ENCODE data around the gene SUCLG2.

The SUCLG2 gene

GRCh38 chr3:67437090-67437489 lies 217.3 kb downstream of the SUCLG2 start:
- no peak for DNase-seq

- no peak for DNase-seq
Observed at GRCh38 chr3:67433109-67433508, 221.3 kb downstream of the SUCLG2 start.

- no peak for DNase-seq
Observed at GRCh38 chr3:67431887-67432286, 222.5 kb downstream of the SUCLG2 start.

- no peak for DNase-seq
Observed at GRCh38 chr3:67423722-67424121, 230.7 kb downstream of the SUCLG2 start.

GRCh38 chr3:67421912-67422311 lies 232.5 kb downstream of the SUCLG2 start:
- DNase-seq = no peak

- DNase-seq = no peak
Observed at GRCh38 chr3:67419779-67420178, 234.6 kb downstream of the SUCLG2 start.

GRCh38 chr3:67419218-67419529 lies 235.2 kb downstream of the SUCLG2 start:
- no peak for DNase-seq

- DNase-seq = no peak
Observed at GRCh38 chr3:67418426-67419217, 235.8 kb downstream of the SUCLG2 start.

- DNase-seq = no peak
Observed at GRCh38 chr3:67416703-67417102, 237.7 kb downstream of the SUCLG2 start.

GRCh38 chr3:67415511-67415910 lies 238.9 kb downstream of the SUCLG2 start:
- no peak for DNase-seq

GRCh38 chr3:67414740-67415139 lies 239.7 kb downstream of the SUCLG2 start:
- DNase-seq = no peak

- no peak for DNase-seq
Observed at GRCh38 chr3:67405193-67405592, 249.2 kb downstream of the SUCLG2 start.

- DNase-seq = no peak
Observed at GRCh38 chr3:67402873-67403272, 251.5 kb downstream of the SUCLG2 start.

GRCh38 chr3:67401921-67402320 lies 252.5 kb downstream of the SUCLG2 start:
- no peak for DNase-seq

GRCh38 chr3:67400476-67400875 lies 253.9 kb downstream of the SUCLG2 start:
- no peak for DNase-seq

- DNase-seq = no peak
Observed at GRCh38 chr3:67389176-67389575, 265.2 kb downstream of the SUCLG2 start.

- no peak for DNase-seq
Observed at GRCh38 chr3:67388738-67389137, 265.7 kb downstream of the SUCLG2 start.

- no peak for DNase-seq
Observed at GRCh38 chr3:67386451-67386850, 268.0 kb downstream of the SUCLG2 start.

GRCh38 chr3:67384760-67385397 lies 269.5 kb downstream of the SUCLG2 start:
- DNase-seq = peak; percentile 28

- DNase-seq = no peak
Observed at GRCh38 chr3:67384016-67384415, 270.4 kb downstream of the SUCLG2 start.

GRCh38 chr3:67383379-67383778 lies 271.0 kb downstream of the SUCLG2 start:
- DNase-seq = no peak

GRCh38 chr3:67382536-67382935 lies 271.9 kb downstream of the SUCLG2 start:
- no peak for DNase-seq

GRCh38 chr3:67381667-67382272 lies 272.6 kb downstream of the SUCLG2 start:
- DNase-seq = no peak

- no peak for DNase-seq
Observed at GRCh38 chr3:67380118-67380517, 274.3 kb downstream of the SUCLG2 start.
